Lower lobe of right lung (tissue), 2 donors: ENCODE results near the gene MBLAC2. TPM values are rescaled to one million over a fixed set of nuclear protein-coding genes. Genes with fewer than 3 reads are reported as not detected.

Experiments used
- ATAC-seq, 2 donors: fragments of 200-7000 bp; cut with Tn5 transposase; one replicate each; pipeline ENCODE4 v1.9.1; 2020 to 2022; ENCODE audit warnings: mild to moderate bottlenecking in 2 of 2, moderate library complexity in 2 of 2
- DNase-seq: peaks from one replicate; pipeline ENCODE4 v3.0.0-alpha.2; 2020
- H3K27ac ChIP-seq: fragments of 200-600 bp; one replicate; pipeline ENCODE4 v1.8.0; 2022
- H3K27me3 ChIP-seq: fragments of 200-600 bp; one replicate; pipeline ENCODE4 v1.8.0; 2022; ENCODE audit warnings: low read depth
- H3K36me3 ChIP-seq: fragments of 200-600 bp; one replicate; pipeline ENCODE4 v1.8.0; 2022; ENCODE audit warnings: mild to moderate bottlenecking
- H3K4me1 ChIP-seq: fragments of 200-600 bp; one replicate; pipeline ENCODE4 v1.8.0; 2022
- H3K4me3 ChIP-seq: fragments of 200-600 bp; one replicate; pipeline ENCODE4 v1.8.0; 2022; ENCODE audit warnings: mild to moderate bottlenecking
- H3K9me3 ChIP-seq: fragments of 200-600 bp; one replicate; pipeline ENCODE4 v1.8.0; 2022
- intact Hi-C: fragments of 100-400 bp; cut with DNase I; formaldehyde crosslinking; loops from one replicate; pipeline ENCODE4 v1.11.0; 2022
- total RNA-seq: library from RNA; stranded (reverse); fragmentation: NEBNext Ultra II Directional; extraction: Animal tissue kit (Norgen Biotek cat#: 25700); gene quantifications from one replicate; pipeline ENCODE4 v1.2.1, GENCODE V29; 2021
- TF ChIP-seq, protein P1 (sequence below): fragments of 200-600 bp; IDR thresholded peaks from one replicate; pipeline ENCODE4 v1.8.0; 2022; ENCODE audit warnings: antibody characterized with exemption, mild to moderate bottlenecking
- donor health status: DM: no; HTN: yes; CAD: no; lungs with severe emphysema.

Gene MBLAC2
- total RNA-seq, 1 donor from 2014 or later = 5.9 TPM

DNA sequence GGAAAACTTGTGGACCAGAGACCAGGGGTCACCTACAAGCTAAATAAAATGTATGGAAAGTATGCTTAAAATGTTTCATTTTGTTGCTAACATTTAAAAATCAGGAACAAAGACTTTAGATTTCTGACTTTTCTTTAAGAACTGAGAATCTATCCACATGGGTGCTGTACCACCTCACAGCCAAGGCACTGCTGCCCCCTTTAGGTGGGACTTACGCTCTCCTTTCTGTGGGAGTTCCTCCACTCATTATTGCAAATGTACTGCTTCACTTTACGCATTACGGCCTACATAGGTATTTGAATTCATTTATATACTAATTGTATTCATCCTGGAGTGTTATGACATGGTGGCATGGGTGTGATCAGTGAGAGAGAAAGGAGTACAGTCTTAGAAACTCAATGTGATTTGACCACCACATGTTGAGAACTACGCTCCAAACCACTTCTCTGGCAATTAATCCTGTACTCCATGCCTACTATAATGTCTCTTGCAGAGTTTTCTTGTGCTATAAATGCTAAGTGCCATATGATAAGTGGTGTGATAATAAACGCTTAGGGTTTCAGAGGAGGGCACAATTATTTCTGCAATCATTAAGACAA is 40.4 kb downstream of the MBLAC2 start:
- Histone ChIP-seq H3K4me1 (peaks cover 4% of the 10 kb centered on the region), H3K9me3 (no peaks in the 10 kb centered on the region), H3K36me3 (no peaks in the 10 kb centered on the region), H3K27me3 (no peaks in the 10 kb centered on the region), H3K4me3 (no peak overlapping the region), H3K27ac (no peak overlapping the region)
- ATAC-seq (peak; percentile 69 to 73), DNase-seq (peak; percentile 59)
- intact Hi-C loops = loop anchor here (10.0 kb wide), 1 partner anchor 351 kb away; no protein-coding TSS in a partner anchor
- TF ChIP-seq, protein P1, sequence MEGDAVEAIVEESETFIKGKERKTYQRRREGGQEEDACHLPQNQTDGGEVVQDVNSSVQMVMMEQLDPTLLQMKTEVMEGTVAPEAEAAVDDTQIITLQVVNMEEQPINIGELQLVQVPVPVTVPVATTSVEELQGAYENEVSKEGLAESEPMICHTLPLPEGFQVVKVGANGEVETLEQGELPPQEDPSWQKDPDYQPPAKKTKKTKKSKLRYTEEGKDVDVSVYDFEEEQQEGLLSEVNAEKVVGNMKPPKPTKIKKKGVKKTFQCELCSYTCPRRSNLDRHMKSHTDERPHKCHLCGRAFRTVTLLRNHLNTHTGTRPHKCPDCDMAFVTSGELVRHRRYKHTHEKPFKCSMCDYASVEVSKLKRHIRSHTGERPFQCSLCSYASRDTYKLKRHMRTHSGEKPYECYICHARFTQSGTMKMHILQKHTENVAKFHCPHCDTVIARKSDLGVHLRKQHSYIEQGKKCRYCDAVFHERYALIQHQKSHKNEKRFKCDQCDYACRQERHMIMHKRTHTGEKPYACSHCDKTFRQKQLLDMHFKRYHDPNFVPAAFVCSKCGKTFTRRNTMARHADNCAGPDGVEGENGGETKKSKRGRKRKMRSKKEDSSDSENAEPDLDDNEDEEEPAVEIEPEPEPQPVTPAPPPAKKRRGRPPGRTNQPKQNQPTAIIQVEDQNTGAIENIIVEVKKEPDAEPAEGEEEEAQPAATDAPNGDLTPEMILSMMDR = peak; percentile 66

DNA sequence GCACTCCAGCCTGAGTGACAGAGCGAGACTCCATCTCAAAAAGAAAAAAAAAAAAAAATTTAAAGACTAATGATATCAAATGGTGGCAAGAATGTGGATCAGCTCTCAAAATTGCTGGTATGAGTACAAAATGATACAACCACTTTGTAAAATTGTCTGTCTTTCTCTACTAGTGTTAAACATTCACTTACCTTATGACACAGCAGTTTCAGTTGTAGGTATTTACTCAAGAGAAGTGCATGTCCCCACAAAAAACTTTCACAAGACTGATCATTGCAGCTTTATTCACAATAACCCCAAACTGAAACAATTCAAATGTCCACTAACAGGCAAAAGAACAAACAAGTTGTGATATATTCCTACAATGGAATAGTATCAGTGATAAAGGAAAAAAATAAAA is 50.3 kb downstream of the MBLAC2 start:
- no peaks in the 10 kb centered on the region for H3K36me3 ChIP-seq
- H3K4me1 ChIP-seq = no peaks in the 10 kb centered on the region
- TF ChIP-seq, protein P1 = no peak
- H3K27me3 ChIP-seq = no peaks in the 10 kb centered on the region
- intact Hi-C loops = no loop called here
- H3K27ac ChIP-seq = no peak overlapping the region
- DNase-seq (no peak), ATAC-seq (no peak)
- H3K4me3 ChIP-seq = no peak overlapping the region
- no peaks in the 10 kb centered on the region for H3K9me3 ChIP-seq

DNA sequence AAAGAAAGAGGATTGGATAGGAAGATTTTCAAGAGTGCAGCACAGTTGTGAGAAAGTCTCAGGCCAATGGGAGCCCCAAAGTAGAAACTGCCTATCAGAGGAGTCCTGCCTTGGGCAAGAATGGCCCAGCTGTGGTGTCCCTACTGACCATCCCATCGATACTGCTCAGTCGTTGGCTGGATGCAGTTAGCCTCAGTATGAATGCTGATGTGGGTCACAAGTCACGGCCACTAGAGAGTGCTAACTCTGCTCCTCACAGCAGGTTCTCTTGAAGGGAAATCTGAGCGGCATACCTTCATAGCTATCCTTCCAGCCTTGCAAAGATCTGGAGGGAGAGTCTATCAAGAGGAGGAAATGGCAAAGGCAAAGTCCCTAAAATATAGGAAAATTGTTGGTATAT is 53.4 kb downstream of the MBLAC2 start:
- TF ChIP-seq, protein P1 = peak; percentile 13
- DNase-seq (no peak), ATAC-seq (peak; percentile 57 to 68)
- H3K9me3 ChIP-seq = no peaks in the 10 kb centered on the region
- no peaks in the 10 kb centered on the region for H3K36me3 ChIP-seq
- intact Hi-C loops = no loop called here
- H3K27ac ChIP-seq = no peak overlapping the region
- no peaks in the 10 kb centered on the region for H3K4me1 ChIP-seq
- no peaks in the 10 kb centered on the region for H3K27me3 ChIP-seq
- H3K4me3 ChIP-seq = no peak overlapping the region

DNA sequence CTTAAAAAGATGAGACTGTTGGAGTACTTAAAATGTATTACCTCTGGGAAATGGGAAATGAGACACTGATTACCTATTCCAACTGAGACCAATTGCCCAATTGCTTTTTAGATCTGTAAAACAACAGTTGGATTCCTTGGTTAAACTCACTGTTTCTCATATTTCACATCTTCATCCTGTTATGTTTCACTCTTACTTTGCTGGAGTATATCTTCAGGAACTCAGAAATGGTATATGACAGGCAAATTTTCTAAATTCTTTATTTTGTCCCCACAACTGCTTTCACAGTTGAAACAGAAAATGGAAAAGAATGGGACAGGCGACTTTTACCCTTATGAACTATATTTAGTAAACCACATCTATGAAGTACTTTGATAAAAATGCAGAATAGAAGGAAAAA is 56.4 kb downstream of the MBLAC2 start:
- no peak overlapping the region for H3K4me3 ChIP-seq
- TF ChIP-seq, protein P1 = no peak
- intact Hi-C loops = no loop called here
- H3K36me3 ChIP-seq = no peaks in the 10 kb centered on the region
- DNase-seq = no peak
- H3K4me1 ChIP-seq = no peaks in the 10 kb centered on the region
- no peak overlapping the region for H3K27ac ChIP-seq
- no peaks in the 10 kb centered on the region for H3K9me3 ChIP-seq
- ATAC-seq = no peak
- H3K27me3 ChIP-seq = no peaks in the 10 kb centered on the region

DNA sequence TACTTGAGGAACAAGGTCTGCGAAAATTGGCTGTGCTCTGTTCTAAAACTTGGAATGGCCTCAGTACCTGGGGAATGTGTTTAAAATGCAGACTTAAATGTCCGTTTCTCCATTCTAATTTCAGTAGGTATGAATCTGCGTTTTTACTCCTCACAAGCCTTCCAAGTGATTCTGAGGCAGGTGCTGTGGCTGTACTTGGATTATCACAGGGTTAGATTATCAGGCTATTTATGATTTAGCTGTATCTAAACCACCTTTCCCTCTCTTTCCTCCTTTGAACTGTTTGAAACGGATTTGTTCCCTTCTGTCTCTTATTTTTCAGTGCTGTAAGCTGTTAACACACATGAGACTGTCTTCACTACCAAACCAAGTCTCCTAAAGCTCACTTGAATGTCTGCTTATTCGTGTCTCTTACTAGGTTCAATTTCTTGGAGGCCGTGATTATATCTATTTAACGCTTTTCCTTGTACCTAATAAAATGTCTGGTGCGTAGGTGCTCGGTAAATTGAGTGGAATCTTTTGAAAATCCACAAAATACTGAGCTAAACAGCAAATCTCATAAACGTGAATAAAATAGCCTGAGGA is 64.3 kb downstream of the MBLAC2 start:
- TF ChIP-seq, protein P1 = no peak
- ATAC-seq = no peak
- H3K4me1 ChIP-seq = peaks cover 5% of the 10 kb centered on the region
- intact Hi-C loops = no loop called here
- H3K27me3 ChIP-seq = no peaks in the 10 kb centered on the region
- DNase-seq = no peak
- peak overlapping the region; percentile 95 for H3K27ac ChIP-seq
- H3K4me3 ChIP-seq = peak overlapping the region; percentile 87
- H3K9me3 ChIP-seq = no peaks in the 10 kb centered on the region
- peaks cover 7% of the 10 kb centered on the region for H3K36me3 ChIP-seq
